ENCODE results near the gene BAHCC1.

Gene BAHCC1

DNA sequence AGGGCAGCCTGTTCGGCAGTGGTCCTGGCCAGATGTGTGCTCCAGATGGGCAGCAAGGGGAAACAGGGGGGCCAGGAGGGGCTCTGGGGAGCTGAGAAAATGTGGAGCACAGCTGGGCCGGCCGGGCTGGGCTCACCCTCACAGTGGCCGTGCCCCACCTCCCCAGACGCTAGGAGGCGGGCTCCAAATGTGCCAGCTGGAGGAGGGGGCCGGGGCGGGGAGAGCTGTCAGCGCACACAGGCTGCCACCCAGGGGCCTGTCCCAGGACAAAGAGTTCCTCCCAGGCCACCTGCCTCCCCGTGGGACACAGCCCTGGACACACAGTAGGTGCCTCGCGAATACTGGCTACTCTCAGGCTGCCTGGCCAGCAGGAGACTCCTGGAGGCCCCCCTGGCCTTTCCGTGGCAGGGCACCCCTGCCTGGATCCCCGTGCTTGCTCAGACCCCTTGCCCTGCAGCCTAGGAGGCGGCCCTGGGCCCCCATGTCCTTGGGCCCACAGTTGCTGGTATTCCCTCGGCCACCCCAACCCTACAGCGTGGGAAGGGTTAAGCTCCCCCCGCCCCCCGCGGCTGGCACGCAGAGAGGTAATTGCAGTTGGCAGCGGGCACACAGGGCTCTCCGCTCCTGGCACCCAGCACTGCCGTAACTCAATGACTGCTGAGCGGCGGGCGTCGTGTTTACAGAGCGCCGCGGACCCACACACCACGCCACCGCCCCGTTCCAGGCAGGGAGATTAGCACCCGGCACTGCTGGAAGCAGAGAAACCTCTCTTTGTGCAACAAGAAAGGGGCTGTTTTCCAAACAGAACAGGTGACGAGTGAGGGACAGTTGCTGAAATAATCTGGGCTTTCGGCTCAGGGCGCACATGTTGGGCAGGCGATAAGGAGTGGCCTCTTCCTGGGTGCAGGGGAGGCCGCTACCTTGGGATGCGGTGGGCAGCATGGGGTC, 32.2 kb downstream of the BAHCC1 start:
- TF ChIP-seq, protein P1, sequence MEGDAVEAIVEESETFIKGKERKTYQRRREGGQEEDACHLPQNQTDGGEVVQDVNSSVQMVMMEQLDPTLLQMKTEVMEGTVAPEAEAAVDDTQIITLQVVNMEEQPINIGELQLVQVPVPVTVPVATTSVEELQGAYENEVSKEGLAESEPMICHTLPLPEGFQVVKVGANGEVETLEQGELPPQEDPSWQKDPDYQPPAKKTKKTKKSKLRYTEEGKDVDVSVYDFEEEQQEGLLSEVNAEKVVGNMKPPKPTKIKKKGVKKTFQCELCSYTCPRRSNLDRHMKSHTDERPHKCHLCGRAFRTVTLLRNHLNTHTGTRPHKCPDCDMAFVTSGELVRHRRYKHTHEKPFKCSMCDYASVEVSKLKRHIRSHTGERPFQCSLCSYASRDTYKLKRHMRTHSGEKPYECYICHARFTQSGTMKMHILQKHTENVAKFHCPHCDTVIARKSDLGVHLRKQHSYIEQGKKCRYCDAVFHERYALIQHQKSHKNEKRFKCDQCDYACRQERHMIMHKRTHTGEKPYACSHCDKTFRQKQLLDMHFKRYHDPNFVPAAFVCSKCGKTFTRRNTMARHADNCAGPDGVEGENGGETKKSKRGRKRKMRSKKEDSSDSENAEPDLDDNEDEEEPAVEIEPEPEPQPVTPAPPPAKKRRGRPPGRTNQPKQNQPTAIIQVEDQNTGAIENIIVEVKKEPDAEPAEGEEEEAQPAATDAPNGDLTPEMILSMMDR (IDR thresholded peaks at IDR 0.05; ENCODE audit: insufficient read depth, low read depth, low read length, missing control alignments): no peak
- no peak for DNase-seq (ENCODE audit: low read depth)
- no peak overlapping the region for H3K4me3 ChIP-seq (ENCODE audit: low read length)

DNA sequence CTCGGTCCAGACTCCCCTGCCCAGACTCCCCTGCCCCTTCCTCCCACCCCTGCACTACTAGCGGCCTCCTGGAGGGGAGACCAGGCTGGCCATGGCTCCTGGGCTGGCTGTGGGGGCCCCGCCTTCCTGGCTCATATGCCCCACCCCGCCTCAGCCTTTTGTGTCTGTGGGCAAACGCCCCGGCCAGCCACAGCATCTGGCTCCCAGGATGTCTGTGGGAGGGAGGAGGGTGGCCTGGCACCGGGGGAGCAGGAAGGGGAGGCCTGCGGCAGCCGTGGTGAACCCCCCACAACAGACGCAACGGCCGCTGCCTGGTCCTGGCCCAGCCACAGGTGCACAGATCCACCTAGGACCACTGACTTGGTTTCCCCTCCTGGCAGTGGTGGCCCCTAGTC, 32.9 kb downstream of the BAHCC1 start:
- peak; percentile 21 for DNase-seq (ENCODE audit: low read depth)
- no peak overlapping the region for H3K4me3 ChIP-seq (ENCODE audit: low read length)
- TF ChIP-seq, protein P1 (IDR thresholded peaks at IDR 0.05; ENCODE audit: insufficient read depth, low read depth, low read length, missing control alignments): no peak

DNA sequence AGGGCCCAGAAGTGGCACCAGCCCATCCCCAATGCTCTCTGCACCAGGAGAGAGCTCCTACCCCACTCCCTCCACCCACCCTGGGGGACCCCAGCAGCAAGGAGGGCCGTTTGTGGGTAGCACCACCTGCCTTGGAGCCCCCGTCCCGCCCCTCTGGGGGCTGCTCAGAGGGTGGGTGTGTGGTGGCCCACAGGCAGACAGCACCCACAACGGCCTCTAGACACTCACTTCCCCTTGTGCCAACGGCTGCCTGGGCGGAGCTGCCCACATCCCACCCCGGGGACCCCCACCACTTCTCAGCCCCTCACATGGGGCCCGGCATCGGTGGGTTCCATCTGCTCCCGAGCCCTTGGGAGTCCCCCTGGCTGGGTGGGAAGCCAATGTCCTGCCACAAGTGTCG, 33.3 kb downstream of the BAHCC1 start:
- TF ChIP-seq, protein P1 (IDR thresholded peaks at IDR 0.05; ENCODE audit: insufficient read depth, low read depth, low read length, missing control alignments): no peak
- no peak overlapping the region for H3K4me3 ChIP-seq (ENCODE audit: low read length)
- DNase-seq (ENCODE audit: low read depth): no peak

DNA sequence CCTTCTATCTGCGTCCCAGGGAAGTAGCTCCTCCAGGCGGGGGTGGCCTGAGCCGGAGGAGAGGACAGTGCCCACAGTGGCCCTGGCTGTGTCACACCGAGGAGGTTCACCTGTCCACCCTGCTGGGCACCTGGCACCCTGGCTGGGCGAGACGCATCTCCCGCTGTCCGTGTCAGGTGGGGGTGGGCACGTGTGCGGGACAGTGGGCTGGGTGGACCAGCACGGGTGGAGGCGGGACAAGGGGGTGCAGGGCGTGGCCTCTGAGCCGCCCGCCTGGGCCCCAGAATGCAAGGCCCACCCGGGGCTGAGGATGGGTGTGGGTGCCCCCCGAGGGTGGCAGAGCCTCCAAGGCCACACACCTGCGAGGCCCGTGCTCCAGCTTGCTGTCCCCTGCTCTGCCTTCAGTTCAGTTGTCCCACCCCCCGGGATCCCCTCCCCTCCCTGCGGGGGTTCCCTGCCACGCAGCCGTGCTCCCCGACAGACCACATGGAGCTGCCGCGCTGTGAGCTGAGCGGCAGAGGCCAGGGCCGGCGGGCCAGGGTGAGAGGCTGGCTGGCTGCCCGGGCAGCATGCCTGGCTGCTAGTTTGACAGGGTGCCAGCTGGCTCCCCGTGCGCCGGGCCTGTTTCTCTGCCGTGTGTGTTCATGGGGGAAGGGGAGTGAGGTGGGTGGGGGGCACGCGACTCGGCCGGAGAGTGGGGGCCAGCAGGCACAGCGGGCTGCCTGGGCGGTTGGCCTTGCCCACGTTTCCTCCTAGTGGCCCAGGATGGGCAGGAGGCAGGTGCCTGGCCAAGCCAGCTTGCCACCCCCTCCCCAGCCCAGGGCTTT, 33.9 kb downstream of the BAHCC1 start:
- DNase-seq (ENCODE audit: low read depth): peak; percentile 71
- no peak overlapping the region for H3K4me3 ChIP-seq (ENCODE audit: low read length)
- TF ChIP-seq, protein P1 (IDR thresholded peaks at IDR 0.05; ENCODE audit: insufficient read depth, low read depth, low read length, missing control alignments): no peak

DNA sequence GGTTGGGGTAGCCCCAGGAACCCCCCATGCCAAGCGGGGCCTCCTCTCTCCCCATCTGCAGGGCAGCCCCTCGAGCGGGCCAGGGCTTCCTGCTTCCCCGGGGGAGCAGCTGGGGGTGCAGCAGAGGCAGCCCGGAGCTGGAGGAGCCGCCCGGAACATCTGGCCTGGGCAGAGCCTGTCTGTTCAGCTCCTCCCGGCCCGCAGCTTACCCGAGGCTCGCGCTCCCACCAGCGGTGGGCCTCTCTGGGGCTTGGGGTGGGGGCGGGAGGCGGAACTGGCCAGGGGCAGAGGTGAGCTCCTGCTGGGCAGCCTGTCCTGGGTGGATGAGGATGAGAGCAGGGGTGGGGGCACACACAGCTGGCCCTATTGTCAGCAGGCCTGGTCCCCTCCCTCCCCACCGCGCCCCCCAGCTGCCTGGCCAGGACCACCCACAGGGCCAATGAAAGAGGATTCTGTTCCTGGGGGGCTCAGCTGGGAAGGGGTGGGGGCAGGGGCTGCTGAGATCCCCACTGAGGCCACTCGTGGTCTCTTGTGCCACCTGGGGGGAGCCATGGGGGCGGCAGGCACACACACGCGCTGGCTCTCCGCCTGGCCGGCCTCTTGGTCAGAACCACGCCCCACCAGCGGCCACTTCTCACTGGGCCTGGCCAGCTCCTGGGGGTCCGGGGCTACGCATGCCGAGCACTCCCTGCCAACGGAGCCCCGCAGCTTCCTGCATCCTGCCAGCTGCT, 34.7 kb downstream of the BAHCC1 start:
- TF ChIP-seq, protein P1 (IDR thresholded peaks at IDR 0.05; ENCODE audit: insufficient read depth, low read depth, low read length, missing control alignments): no peak
- DNase-seq (ENCODE audit: low read depth): peak; percentile 24
- no peak overlapping the region for H3K4me3 ChIP-seq (ENCODE audit: low read length)

DNA sequence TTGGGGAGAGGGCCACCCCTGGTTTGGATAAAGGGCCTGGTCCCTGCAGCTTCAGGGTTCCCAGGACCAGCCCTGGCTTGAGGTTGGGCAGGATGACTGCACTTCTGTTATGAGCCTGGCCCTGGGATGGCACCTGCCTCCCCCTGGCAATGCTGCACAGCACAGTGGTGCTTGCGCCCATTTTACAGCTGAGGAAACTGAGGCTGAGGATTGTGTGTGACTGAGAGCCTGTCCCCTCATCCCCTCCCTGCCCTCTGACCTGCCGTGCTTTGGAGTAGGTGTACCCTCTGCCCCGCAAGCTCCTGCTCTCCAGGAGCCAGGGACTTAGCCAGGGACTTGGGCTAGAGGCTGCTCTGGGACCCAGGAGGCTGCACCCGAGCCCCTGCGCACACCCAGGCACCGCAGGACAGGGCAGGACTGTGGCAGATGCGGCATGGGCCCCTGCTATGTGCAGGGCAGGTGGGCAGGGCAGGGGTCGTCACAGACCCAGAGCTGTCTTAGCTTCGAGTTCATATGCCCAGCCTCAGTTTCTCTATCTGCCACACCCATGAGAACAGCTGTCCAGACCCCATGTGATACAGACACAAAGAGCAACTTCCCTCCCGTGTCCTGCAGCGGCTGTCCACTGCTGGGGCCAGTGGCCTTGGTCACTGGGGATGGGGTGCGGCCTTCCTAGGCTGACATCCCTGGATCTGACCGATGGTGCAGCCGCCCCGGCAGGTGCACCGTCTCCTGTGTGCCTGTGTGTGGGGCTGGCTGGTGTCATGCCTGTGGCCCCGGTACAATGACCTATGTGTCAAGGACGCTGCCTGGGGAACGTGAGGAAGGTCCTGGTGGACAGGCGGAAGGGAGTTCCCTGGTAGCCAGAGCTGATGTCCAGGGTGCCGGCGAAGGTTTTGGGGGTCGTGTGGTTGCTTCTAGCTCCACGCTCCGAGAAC, 36.6 kb downstream of the BAHCC1 start:
- H3K4me3 ChIP-seq (ENCODE audit: low read length): no peak overlapping the region
- DNase-seq (ENCODE audit: low read depth): no peak
- TF ChIP-seq, protein P1 (IDR thresholded peaks at IDR 0.05; ENCODE audit: insufficient read depth, low read depth, low read length, missing control alignments): no peak
